Prostate gland (tissue), 2 donors: ENCODE measurements around the gene APCDD1L. TPM values are rescaled to one million over a fixed set of nuclear protein-coding genes. Genes with fewer than 3 reads are reported as not detected.

Experiments used
- DNase-seq: peaks from one replicate; pipeline ENCODE4 v3.0.0-alpha.2; 2019; ENCODE audit warnings: low spot score
- H3K27ac ChIP-seq, 2 donors: fragments of 200-600 bp; sonication (generic); 2 replicates each; pipeline ENCODE4 v1.5.1; 2017 to 2019
- H3K27me3 ChIP-seq: fragments of 200-600 bp; sonication (generic); replicated peaks from 2 replicates; pipeline ENCODE4 v1.5.1; 2019; ENCODE audit not compliant: insufficient read depth
- H3K36me3 ChIP-seq, 2 donors: fragments of 200-600 bp; sonication (generic); 1 replicate in 1 of 2; 2 replicates in 1 of 2; pipeline versions ENCODE4 v1.5.1 to v1.8.1; 2017 to 2019
- H3K4me1 ChIP-seq: fragments of 200-600 bp; sonication (generic); replicated peaks from 2 replicates; pipeline ENCODE4 v1.5.1; 2019
- H3K4me3 ChIP-seq, 2 donors: fragments of 200-600 bp; sonication (generic); 2 replicates each; pipeline ENCODE4 v1.5.1; 2017 to 2019
- H3K9me3 ChIP-seq: fragments of 200-600 bp; sonication (generic); 2 replicates; pipeline ENCODE4 v1.5.1; 2017
- POLR2A ChIP-seq: fragments of 450-650 bp; IDR thresholded peaks from one replicate; pipeline ENCODE4 v1.6.1; 2016; ENCODE audit warnings: antibody characterized with exemption, mild to moderate bottlenecking
- POLR2AphosphoS5 ChIP-seq: sonication (generic); formaldehyde crosslinking; IDR thresholded peaks from one replicate; pipeline ENCODE4 v1.6.1; 2017; ENCODE audit warnings: antibody characterized with exemption
- WGBS: methylation state at CpG from one replicate; pipeline ENCODE4 v1.1.5; 2018; 5-methylcytosine and 5-hydroxymethylcytosine counted together
- intact Hi-C: fragments of 100-400 bp; cut with DNase I; formaldehyde crosslinking; loops from one replicate; pipeline ENCODE4 v1.14.2; 2022
- total RNA-seq, 2 donors: library from RNA; depleted of rRNA; stranded (reverse); fragments of >200 nt; gene quantifications; one replicate each; pipeline ENCODE4 v1.1.0, GENCODE V29; 2016
- TF ChIP-seq, protein P1 (sequence below), 4 experiments: fragments of 200-600 bp in 2 of 4; fragments of 450-650 bp in 2 of 4; sonication (generic) in 2 of 4; IDR thresholded peaks; 1 replicate in 3 of 4; 2 replicates in 1 of 4; pipeline ENCODE4 v1.5.1; 2016 to 2019; ENCODE audit warnings: antibody characterized with exemption in 4 of 4, mild to moderate bottlenecking in 2 of 4, moderate library complexity in 2 of 4

The APCDD1L gene
- total RNA-seq, 2 donors from 2014 or later = 0.23 to 0.46 TPM

DNA sequence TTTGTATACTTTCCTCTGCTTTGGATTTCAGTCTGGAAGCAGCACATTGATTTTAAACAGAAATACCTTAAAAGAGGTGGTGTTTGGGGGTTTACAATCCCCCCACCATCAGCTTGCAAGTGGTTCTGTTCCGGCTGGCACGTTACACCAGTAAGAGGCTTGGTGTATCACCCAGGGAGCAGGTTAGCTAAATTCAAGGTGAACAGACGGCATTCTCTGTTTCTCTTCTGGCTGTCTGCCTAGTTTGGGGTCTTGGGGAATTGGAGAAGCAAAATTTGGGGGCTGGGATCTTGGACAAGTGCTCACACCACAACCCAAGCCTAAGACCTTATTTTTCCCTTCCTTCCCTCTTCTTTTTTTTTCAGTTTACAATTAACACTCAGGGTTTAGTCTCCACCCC, 7.5 kb upstream of the APCDD1L start:
- H3K27ac ChIP-seq = no peak overlapping the region
- H3K4me1 ChIP-seq = no peaks in the 10 kb centered on the region
- H3K9me3 ChIP-seq = no peaks in the 10 kb centered on the region
- intact Hi-C loops = no loop called here
- DNase-seq = no peak
- H3K4me3 ChIP-seq = no peak overlapping the region
- no peaks in the 10 kb centered on the region for H3K36me3 ChIP-seq
- TF ChIP-seq, protein P1, sequence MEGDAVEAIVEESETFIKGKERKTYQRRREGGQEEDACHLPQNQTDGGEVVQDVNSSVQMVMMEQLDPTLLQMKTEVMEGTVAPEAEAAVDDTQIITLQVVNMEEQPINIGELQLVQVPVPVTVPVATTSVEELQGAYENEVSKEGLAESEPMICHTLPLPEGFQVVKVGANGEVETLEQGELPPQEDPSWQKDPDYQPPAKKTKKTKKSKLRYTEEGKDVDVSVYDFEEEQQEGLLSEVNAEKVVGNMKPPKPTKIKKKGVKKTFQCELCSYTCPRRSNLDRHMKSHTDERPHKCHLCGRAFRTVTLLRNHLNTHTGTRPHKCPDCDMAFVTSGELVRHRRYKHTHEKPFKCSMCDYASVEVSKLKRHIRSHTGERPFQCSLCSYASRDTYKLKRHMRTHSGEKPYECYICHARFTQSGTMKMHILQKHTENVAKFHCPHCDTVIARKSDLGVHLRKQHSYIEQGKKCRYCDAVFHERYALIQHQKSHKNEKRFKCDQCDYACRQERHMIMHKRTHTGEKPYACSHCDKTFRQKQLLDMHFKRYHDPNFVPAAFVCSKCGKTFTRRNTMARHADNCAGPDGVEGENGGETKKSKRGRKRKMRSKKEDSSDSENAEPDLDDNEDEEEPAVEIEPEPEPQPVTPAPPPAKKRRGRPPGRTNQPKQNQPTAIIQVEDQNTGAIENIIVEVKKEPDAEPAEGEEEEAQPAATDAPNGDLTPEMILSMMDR (IDR thresholded peaks at IDR 0.05) = no peak
- no peak for TF ChIP-seq POLR2A
- TF ChIP-seq POLR2AphosphoS5 = no peak
- no peaks in the 10 kb centered on the region for H3K27me3 ChIP-seq
- 23% methylated on average over 3 of the region's 3 CpGs for WGBS

- TF ChIP-seq, protein P1 (IDR thresholded peaks at IDR 0.05) = no peak
- TF ChIP-seq POLR2A = no peak
- no peak for TF ChIP-seq POLR2AphosphoS5
- Histone ChIP-seq H3K4me3 (no peak overlapping the region), H3K4me1 (no peaks in the 10 kb centered on the region), H3K27ac (no peak overlapping the region), H3K36me3 (no peaks in the 10 kb centered on the region), H3K9me3 (no peaks in the 10 kb centered on the region), H3K27me3 (no peaks in the 10 kb centered on the region)
- WGBS = 83% methylated on average over 10 of the region's 10 CpGs
- DNase-seq = no peak
- intact Hi-C loops = no loop called here
Observed at GRCh38 chr20:58521763-58522162, 6.6 kb upstream of the APCDD1L start.

DNA sequence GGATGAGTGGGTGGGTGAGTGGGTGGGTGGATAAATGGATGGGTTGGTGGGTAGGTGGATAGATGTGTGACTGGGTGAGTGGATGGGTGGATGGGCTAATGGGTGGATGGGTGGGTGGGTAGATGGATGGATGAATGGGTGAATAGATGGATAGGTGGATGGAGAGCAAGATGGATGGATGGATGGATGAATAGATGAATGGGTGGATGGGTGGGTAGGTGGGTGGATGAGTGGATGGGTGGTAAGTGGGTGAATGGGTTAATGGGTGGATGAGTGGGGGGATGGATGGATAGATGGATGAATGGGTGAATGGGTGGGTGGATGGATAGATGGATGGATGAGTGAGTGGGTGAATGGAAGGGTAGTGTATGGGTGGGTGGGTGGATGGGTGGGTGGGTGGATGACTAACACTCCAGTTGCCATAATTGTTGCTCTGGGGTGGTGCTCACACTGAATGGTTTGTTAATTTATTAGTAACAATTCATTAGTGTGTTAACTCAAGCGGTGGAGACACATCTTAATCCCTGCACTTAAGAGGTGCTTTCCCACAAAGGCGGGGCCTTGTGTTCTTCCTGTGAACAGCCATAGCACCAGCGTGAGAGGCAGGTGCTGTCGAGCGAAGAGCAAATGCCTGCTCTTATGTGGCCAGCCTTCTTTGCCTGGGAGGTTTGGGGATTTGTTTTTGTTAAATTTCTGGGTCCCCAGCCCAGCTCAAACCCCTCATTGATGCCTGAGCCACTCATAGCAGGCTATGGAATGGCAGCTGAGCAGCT, 4.9 kb upstream of the APCDD1L start:
- Histone ChIP-seq H3K9me3 (no peaks in the 10 kb centered on the region), H3K27ac (no peak overlapping the region), H3K4me1 (no peaks in the 10 kb centered on the region), H3K36me3 (no peaks in the 10 kb centered on the region), H3K4me3 (no peak overlapping the region), H3K27me3 (no peaks in the 10 kb centered on the region)
- TF ChIP-seq POLR2A = no peak
- TF ChIP-seq, protein P1 (IDR thresholded peaks at IDR 0.05) = no peak
- TF ChIP-seq POLR2AphosphoS5 = no peak
- intact Hi-C loops = no loop called here
- no peak for DNase-seq
- WGBS = 96% methylated on average over 5 of the region's 5 CpGs

DNA sequence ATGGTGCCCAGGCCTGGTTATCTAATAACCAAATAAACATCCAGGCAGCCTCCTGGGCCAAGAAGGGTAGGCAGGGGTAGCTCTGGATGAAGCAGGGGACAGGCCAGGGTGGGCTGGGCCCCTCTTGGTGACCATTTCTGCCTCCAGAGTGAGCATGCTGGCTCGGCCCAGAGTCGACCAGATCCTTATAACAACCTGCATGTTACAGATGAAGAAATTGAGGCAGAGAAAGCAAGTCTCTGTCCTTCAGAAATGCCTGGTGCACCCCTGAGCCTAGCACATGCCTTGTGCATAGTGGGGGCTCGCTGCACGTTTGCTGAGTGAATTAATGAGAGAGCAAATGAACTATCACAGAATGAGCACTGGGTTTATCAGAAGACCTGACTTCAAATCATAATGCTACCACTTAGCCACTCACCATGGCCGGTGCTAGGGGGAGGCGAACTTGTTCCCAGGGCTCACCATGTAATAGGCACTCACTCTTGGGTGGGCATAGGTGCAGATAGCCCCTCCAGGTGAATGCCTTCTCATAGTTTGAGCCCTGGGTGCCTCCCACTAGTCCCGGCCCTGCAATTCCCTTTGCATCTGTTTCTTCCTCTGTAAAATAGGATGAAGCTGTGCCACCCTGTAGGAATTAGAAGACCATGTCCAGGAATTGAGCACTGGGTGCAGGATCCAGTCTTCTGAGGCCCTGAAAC, 3.8 kb upstream of the APCDD1L start:
- no peak for DNase-seq
- intact Hi-C loops = no loop called here
- Histone ChIP-seq H3K4me1 (no peaks in the 10 kb centered on the region), H3K4me3 (no peak overlapping the region), H3K27me3 (peaks cover 5% of the 10 kb centered on the region), H3K36me3 (no peaks in the 10 kb centered on the region), H3K9me3 (no peaks in the 10 kb centered on the region), H3K27ac (no peak overlapping the region)
- 88% methylated on average over 7 of the region's 7 CpGs for WGBS
- TF ChIP-seq POLR2A (no peak), POLR2AphosphoS5 (no peak)
- TF ChIP-seq, protein P1 (IDR thresholded peaks at IDR 0.05) = no peak

DNA sequence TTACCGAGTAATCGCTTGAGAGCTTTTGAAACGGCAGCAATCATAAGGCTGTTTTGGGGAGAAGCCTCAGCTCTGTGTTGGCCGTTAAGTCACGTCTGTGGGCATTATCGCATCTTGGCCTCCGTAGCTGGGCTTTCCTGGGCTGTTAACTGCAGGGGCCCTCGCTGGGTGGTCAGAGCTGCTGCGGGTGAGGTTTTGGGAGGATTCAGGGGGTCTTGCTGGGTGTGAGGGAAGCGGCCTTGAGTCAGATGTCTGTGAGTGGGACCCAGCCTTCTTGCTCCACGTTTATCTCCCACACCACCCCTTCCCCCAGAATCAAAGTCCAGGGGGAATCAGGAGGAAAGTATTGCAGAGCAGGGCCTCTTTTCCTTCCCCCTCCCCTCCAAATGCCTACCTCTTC, 3.2 kb upstream of the APCDD1L start:
- DNase-seq = no peak
- TF ChIP-seq POLR2A (no peak), POLR2AphosphoS5 (no peak)
- TF ChIP-seq, protein P1 (IDR thresholded peaks at IDR 0.05) = no peak
- no peaks in the 10 kb centered on the region for H3K36me3 ChIP-seq
- H3K27me3 ChIP-seq = peaks cover 7% of the 10 kb centered on the region
- H3K4me1 ChIP-seq = no peaks in the 10 kb centered on the region
- no peak overlapping the region for H3K27ac ChIP-seq
- H3K9me3 ChIP-seq = no peaks in the 10 kb centered on the region
- 78% methylated on average over 11 of the region's 11 CpGs for WGBS
- intact Hi-C loops = no loop called here
- H3K4me3 ChIP-seq = no peak overlapping the region
